Ishikawa (cell line): ENCODE data around the gene POLR2L.

ENCODE experiments used
- CEBPB ChIP-seq: IDR thresholded peaks from 2 replicates; pipeline ENCODE4 v1.6.1; 2012
- CREB1 ChIP-seq: IDR thresholded peaks from 2 replicates; pipeline ENCODE4 v1.6.1; 2012; ENCODE audit warnings: low read depth
- EGR1 ChIP-seq: IDR thresholded peaks from 2 replicates; pipeline ENCODE4 v1.6.1; 2012
- EP300 ChIP-seq: IDR thresholded peaks from 2 replicates; pipeline ENCODE4 v1.6.1; 2012; ENCODE audit warnings: borderline replicate concordance
- FOXM1 ChIP-seq: IDR thresholded peaks from 2 replicates; pipeline ENCODE4 v1.6.1; 2012; ENCODE audit warnings: low read depth, borderline replicate concordance
- MAX ChIP-seq: IDR thresholded peaks from 2 replicates; pipeline ENCODE4 v1.6.1; 2012
- NFIC ChIP-seq: IDR thresholded peaks from 2 replicates; pipeline ENCODE4 v1.6.1; 2012
- RAD21 ChIP-seq: IDR thresholded peaks from 2 replicates; pipeline ENCODE4 v1.6.1; 2012; ENCODE audit warnings: low read depth
- REST ChIP-seq: IDR thresholded peaks from 2 replicates; pipeline ENCODE4 v1.6.1; 2012; ENCODE audit warnings: low read depth, mild to moderate bottlenecking
- TAF1 ChIP-seq: IDR thresholded peaks from 2 replicates; pipeline ENCODE4 v1.6.1; 2012; ENCODE audit warnings: low read depth, mild to moderate bottlenecking
- TCF12 ChIP-seq: IDR thresholded peaks from 2 replicates; pipeline ENCODE4 v1.6.1; 2012; ENCODE audit warnings: low read depth
- TEAD4 ChIP-seq: IDR thresholded peaks from 2 replicates; pipeline ENCODE4 v1.6.1; 2012
- USF1 ChIP-seq: IDR thresholded peaks from 2 replicates; pipeline ENCODE4 v1.6.1; 2012
- YY1 ChIP-seq: IDR thresholded peaks from 2 replicates; pipeline ENCODE4 v1.6.1; 2012; ENCODE audit warnings: low read depth
- ZBTB7A ChIP-seq: IDR thresholded peaks from 2 replicates; pipeline ENCODE4 v1.6.1; 2012; ENCODE audit warnings: low read depth

Gene POLR2L

GRCh38 chr11:856397-856796 lies 14.1 kb upstream of the POLR2L start:
- TF ChIP-seq TEAD4, result no peak
- TF ChIP-seq MAX, result no peak
- TF ChIP-seq EP300, result no peak

GRCh38 chr11:855796-856195 lies 13.5 kb upstream of the POLR2L start:
- no peak for TF ChIP-seq FOXM1
- TF ChIP-seq CREB1, result no peak
- no peak for TF ChIP-seq USF1
- no peak for TF ChIP-seq TAF1
- no peak for TF ChIP-seq RAD21
- TF ChIP-seq NFIC, result no peak
- TF ChIP-seq EP300, result no peak
- no peak for TF ChIP-seq TEAD4
- TF ChIP-seq ZBTB7A, result no peak
- no peak for TF ChIP-seq REST
- TF ChIP-seq CEBPB, result no peak
- TF ChIP-seq TCF12, result no peak
- no peak for TF ChIP-seq YY1

GRCh38 chr11:855330-855674 lies 13.0 kb upstream of the POLR2L start:
- no peak for TF ChIP-seq REST
- no peak for TF ChIP-seq ZBTB7A
- TF ChIP-seq EGR1, result no peak
- no peak for TF ChIP-seq TEAD4
- TF ChIP-seq TAF1, result no peak
- TF ChIP-seq YY1, result no peak
- no peak for TF ChIP-seq RAD21
- TF ChIP-seq MAX, result no peak
- no peak for TF ChIP-seq EP300
- no peak for TF ChIP-seq FOXM1
- no peak for TF ChIP-seq CREB1

GRCh38 chr11:854601-855329 lies 12.4 kb upstream of the POLR2L start:
- TF ChIP-seq CREB1 (no peak), FOXM1 (no peak), USF1 (no peak), MAX (no peak), CEBPB (no peak), ZBTB7A (no peak), EP300 (no peak), TEAD4 (no peak), YY1 (no peak), TAF1 (no peak), NFIC (no peak), TCF12 (no peak), REST (no peak), EGR1 (no peak), RAD21 (no peak)
